Endothelial cell of umbilical vein (primary cell): ENCODE measurements around the gene FXYD7.

ENCODE experiments used
- EZH2 ChIP-seq: IDR thresholded peaks from 2 replicates; pipeline ENCODE4 v1.6.1; 2012; ENCODE audit warnings: borderline replicate concordance, low read depth, mild to moderate bottlenecking, moderate library complexity, low read length, inconsistent platforms; ENCODE audit not compliant: severe bottlenecking
- FOS ChIP-seq: IDR thresholded peaks from 2 replicates; pipeline ENCODE4 v1.6.1; 2011; ENCODE audit warnings: mild to moderate bottlenecking, low read length, moderate library complexity, borderline replicate concordance; ENCODE audit not compliant: insufficient read depth
- GATA2 ChIP-seq: IDR thresholded peaks from 2 replicates; pipeline ENCODE4 v1.7.0; 2011; ENCODE audit warnings: low read depth, mild to moderate bottlenecking, moderate library complexity, mixed read lengths, low read length; ENCODE audit not compliant: insufficient read length, insufficient read depth
- JUN ChIP-seq: IDR thresholded peaks from 2 replicates; pipeline ENCODE4 v1.6.1; 2011; ENCODE audit warnings: borderline replicate concordance, low read depth; ENCODE audit not compliant: insufficient read length, insufficient read depth
- MYC ChIP-seq: IDR thresholded peaks from one replicate; pipeline ENCODE4 v1.6.1; 2011; ENCODE audit warnings: mild to moderate bottlenecking, low read depth, low read length
- POLR2A ChIP-seq: IDR thresholded peaks from 2 replicates; pipeline ENCODE4 v1.6.1; 2012; ENCODE audit warnings: low read depth, mild to moderate bottlenecking, control low read depth, low read length
- POLR2AphosphoS5 ChIP-seq: IDR thresholded peaks from 2 replicates; pipeline ENCODE4 v1.6.1; 2012; ENCODE audit warnings: low read depth, mild to moderate bottlenecking, control low read depth, low read length, moderate library complexity; ENCODE audit not compliant: insufficient read depth
- TF ChIP-seq, protein P1 (sequence below): IDR thresholded peaks from 2 replicates; pipeline ENCODE4 v1.6.1; 2011; ENCODE audit not compliant: insufficient read depth, insufficient read length
- TF ChIP-seq, protein P2 (sequence below), 2 donors: IDR thresholded peaks; 1 replicate in 1 of 2; 2 replicates in 1 of 2; pipeline ENCODE4 v1.5.1; 2011; ENCODE audit warnings: low read length in 2 of 2, mild to moderate bottlenecking in 2 of 2, moderate library complexity in 2 of 2, control low read depth in 1 of 2, inconsistent platforms in 1 of 2, low read depth in 1 of 2; ENCODE audit not compliant: insufficient read depth in 1 of 2; ENCODE audit errors: extremely low read depth in 1 of 2

DNA sequence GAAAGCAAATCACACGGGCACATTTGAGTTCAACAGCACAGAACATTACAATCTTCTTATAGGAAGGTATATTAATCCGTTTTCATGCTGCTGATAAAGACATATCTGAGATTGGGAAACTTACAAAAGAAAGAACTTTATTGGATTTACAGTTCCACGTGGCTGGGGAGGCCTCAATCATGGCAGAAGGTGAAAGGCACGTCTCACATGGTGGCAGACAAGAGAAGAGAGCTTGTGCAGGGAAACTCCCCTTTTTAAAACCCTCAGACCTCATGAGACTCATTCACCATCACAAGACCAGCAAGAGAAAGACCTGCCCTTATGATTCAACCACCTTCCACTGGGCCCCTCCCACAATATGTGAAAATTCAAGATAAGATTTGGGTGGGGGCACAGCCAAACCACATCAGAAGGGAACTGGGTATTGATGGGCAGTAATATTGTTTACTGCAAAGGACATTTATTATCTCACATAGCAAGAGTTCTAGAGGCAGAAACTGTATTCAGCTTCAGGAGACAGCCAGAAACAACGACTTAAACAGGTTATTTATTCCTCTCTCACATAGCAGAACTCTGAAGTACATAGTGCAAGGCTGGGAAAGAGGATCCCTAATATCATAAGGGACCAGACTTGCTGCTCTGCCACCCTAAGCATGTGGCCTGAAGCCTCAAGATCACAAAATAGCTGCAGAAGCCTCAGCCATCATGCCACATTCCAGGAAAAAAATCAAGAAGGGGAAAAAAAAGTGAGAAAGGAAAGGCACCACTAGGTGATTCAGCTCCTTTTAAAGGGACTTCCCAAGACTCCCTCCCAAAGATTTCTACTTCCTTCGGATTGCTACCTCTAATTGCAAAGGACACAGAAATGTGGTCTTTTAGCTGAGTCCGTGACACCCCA, 34.6 kb downstream of the FXYD7 start:
- no peak for TF ChIP-seq EZH2
- TF ChIP-seq POLR2A, result no peak
- no peak for TF ChIP-seq JUN
- TF ChIP-seq, protein P1, sequence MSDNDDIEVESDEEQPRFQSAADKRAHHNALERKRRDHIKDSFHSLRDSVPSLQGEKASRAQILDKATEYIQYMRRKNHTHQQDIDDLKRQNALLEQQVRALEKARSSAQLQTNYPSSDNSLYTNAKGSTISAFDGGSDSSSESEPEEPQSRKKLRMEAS, result no peak
- TF ChIP-seq, protein P2, sequence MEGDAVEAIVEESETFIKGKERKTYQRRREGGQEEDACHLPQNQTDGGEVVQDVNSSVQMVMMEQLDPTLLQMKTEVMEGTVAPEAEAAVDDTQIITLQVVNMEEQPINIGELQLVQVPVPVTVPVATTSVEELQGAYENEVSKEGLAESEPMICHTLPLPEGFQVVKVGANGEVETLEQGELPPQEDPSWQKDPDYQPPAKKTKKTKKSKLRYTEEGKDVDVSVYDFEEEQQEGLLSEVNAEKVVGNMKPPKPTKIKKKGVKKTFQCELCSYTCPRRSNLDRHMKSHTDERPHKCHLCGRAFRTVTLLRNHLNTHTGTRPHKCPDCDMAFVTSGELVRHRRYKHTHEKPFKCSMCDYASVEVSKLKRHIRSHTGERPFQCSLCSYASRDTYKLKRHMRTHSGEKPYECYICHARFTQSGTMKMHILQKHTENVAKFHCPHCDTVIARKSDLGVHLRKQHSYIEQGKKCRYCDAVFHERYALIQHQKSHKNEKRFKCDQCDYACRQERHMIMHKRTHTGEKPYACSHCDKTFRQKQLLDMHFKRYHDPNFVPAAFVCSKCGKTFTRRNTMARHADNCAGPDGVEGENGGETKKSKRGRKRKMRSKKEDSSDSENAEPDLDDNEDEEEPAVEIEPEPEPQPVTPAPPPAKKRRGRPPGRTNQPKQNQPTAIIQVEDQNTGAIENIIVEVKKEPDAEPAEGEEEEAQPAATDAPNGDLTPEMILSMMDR (IDR thresholded peaks at IDR 0.05; ENCODE audit: extremely low read depth in 1 of 2, insufficient read depth in 1 of 2, low read depth in 1 of 2, low read length in 2 of 2), result no peak
- TF ChIP-seq MYC, result no peak
- no peak for TF ChIP-seq POLR2AphosphoS5
- TF ChIP-seq GATA2, result no peak
- TF ChIP-seq FOS, result no peak
